RWPE2 (cell line): ENCODE results near the gene AKR1B1.

Experiments used
- ATAC-seq: fragments of 200-7000 bp; cut with Tn5 transposase; 3 replicates; pipeline ENCODE4 v1.9.1; 2021; ENCODE audit warnings: low read depth
- DNase-seq: peaks from one replicate; pipeline ENCODE4 v3.0.0-alpha.2; 2020; ENCODE audit warnings: low spot score
- H3K27ac ChIP-seq: fragments of 450-650 bp; 2 replicates; pipeline ENCODE4 v1.5.1; 2017; ENCODE audit warnings: mild to moderate bottlenecking; ENCODE audit not compliant: poor library complexity, severe bottlenecking
- H3K27me3 ChIP-seq: fragments of 250-450 bp; sonication (Bioruptor Pico); 2 replicates; pipeline ENCODE4 v1.5.1; 2021; ENCODE audit warnings: mild to moderate bottlenecking, moderate library complexity; ENCODE audit not compliant: insufficient read depth, poor library complexity, severe bottlenecking
- H3K36me3 ChIP-seq: fragments of 250-450 bp; sonication (Bioruptor Pico); 2 replicates; pipeline ENCODE4 v1.5.1; 2020; ENCODE audit warnings: low read depth, mild to moderate bottlenecking, moderate library complexity
- H3K4me1 ChIP-seq: fragments of 250-450 bp; sonication (Bioruptor Pico); 2 replicates; pipeline ENCODE4 v1.5.1; 2021; ENCODE audit warnings: mild to moderate bottlenecking, moderate library complexity; ENCODE audit not compliant: insufficient read depth, poor library complexity, severe bottlenecking
- H3K4me3 ChIP-seq: fragments of 250-450 bp; sonication (Bioruptor Pico); 2 replicates; pipeline ENCODE4 v1.5.1; 2021; ENCODE audit warnings: mild to moderate bottlenecking, moderate library complexity; ENCODE audit not compliant: severe bottlenecking
- H3K9me3 ChIP-seq: fragments of 250-450 bp; sonication (Bioruptor Pico); 2 replicates; pipeline ENCODE4 v1.5.1; 2021; ENCODE audit warnings: mild to moderate bottlenecking, moderate library complexity; ENCODE audit not compliant: severe bottlenecking
- TF ChIP-seq, protein P1 (sequence below): fragments of 450-650 bp; IDR thresholded peaks from one replicate; pipeline ENCODE4 v1.5.1; 2017; ENCODE audit warnings: mild to moderate bottlenecking, moderate library complexity; ENCODE audit not compliant: poor library complexity, severe bottlenecking

Gene AKR1B1

DNA sequence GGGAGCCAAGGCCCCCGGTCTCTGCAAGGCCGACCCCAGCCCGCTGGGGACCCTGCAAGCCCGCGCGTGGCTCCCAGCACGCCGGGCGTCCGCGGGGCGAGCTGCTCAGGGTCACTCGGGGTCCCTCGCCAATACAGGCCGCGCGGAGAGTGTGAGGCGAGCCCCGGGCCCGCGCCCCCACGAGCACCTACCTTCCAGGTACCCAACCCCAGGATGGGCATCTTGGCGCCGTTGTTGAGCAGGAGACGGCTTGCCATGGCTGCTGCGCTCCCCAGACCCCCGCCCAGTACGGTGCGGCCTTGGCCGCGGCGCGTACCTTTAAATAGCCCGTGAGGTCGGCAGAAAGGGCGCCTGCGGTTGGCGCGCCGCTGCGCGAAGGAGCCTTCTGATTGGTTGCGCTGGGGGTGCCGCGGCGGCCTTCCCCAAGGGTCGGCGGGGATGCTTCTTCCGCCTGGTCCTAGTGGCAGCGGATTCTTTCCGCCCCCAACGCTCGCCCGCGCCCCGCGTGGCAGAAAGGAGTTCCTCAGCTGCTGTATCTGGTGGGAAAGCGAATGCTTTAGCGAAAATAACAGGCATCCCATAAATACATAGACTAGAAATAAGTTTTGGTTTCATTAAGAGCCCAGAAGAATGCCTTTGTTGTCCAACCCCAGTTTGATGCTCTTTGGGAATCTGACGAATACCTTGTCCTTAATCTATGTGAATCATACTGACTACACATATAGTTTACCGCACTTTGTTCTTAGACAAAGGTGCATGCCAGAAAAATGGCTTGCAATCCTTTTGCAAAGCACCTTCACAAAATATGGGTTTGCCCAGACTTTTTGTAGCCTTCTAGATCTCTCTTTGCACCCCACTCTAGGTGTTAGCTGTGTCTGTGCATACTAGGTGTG is at the start of gene AKR1B1:
Gene AKR1B1, minus strand, starts transcription at position 295 of the 893 bp plus-strand sequence. Its CDS starts 38 bp downstream, at position 257.
- H3K9me3 ChIP-seq, result peaks cover 3% of the 10 kb centered on the region
- TF ChIP-seq, protein P1, sequence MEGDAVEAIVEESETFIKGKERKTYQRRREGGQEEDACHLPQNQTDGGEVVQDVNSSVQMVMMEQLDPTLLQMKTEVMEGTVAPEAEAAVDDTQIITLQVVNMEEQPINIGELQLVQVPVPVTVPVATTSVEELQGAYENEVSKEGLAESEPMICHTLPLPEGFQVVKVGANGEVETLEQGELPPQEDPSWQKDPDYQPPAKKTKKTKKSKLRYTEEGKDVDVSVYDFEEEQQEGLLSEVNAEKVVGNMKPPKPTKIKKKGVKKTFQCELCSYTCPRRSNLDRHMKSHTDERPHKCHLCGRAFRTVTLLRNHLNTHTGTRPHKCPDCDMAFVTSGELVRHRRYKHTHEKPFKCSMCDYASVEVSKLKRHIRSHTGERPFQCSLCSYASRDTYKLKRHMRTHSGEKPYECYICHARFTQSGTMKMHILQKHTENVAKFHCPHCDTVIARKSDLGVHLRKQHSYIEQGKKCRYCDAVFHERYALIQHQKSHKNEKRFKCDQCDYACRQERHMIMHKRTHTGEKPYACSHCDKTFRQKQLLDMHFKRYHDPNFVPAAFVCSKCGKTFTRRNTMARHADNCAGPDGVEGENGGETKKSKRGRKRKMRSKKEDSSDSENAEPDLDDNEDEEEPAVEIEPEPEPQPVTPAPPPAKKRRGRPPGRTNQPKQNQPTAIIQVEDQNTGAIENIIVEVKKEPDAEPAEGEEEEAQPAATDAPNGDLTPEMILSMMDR, result peak; percentile 63
- ATAC-seq (peak; percentile 91), DNase-seq (peak; percentile 87)
- peak within 1 kb of the TSS; percentile 92 for H3K4me3 ChIP-seq
- no peaks in the 10 kb centered on the region for H3K27me3 ChIP-seq
- H3K36me3 ChIP-seq, result peaks cover 16% of the 10 kb centered on the region; the same call in 1 of the 2 replicates
- H3K4me1 ChIP-seq, result peaks cover 7% of the 10 kb centered on the region
- H3K27ac ChIP-seq, result peak within 1 kb of the TSS; percentile 28

GRCh38 chr7:134505856-134506255 is 47.0 kb upstream of the AKR1B1 start:
- no peak overlapping the region for H3K27ac ChIP-seq
- no peak overlapping the region for H3K4me3 ChIP-seq
- H3K9me3 ChIP-seq, result no peaks in the 10 kb centered on the region
- H3K27me3 ChIP-seq, result no peaks in the 10 kb centered on the region
- peak; percentile 96 for ATAC-seq
- no peaks in the 10 kb centered on the region for H3K36me3 ChIP-seq
- TF ChIP-seq, protein P1, result no peak
- peaks cover 8% of the 10 kb centered on the region for H3K4me1 ChIP-seq
- DNase-seq, result no peak

DNA sequence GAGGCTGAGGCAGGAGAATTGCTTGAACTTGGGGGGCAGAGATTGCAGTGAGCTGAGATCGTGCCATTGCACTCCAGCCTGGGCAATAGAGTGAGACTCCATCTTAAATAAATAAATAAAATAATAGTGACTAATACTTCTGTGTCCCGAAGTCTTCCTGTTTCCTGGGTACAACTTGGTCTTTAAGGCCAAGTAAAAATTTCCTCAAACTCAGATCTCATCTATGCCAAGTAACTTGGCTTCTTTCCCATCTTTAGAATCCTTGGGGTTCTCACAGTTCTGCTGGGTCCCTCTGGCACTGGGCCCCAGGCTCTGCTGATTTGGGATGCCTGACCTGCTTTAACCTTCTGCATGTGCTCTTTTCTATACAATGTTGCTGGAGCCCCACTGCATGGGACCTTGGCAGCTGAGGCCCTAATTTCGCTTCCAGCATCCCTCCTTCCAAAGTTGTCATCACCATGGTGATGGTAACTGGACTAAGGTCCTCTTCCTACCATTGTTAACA is 45.8 kb upstream of the AKR1B1 start:
- TF ChIP-seq, protein P1, result no peak

DNA sequence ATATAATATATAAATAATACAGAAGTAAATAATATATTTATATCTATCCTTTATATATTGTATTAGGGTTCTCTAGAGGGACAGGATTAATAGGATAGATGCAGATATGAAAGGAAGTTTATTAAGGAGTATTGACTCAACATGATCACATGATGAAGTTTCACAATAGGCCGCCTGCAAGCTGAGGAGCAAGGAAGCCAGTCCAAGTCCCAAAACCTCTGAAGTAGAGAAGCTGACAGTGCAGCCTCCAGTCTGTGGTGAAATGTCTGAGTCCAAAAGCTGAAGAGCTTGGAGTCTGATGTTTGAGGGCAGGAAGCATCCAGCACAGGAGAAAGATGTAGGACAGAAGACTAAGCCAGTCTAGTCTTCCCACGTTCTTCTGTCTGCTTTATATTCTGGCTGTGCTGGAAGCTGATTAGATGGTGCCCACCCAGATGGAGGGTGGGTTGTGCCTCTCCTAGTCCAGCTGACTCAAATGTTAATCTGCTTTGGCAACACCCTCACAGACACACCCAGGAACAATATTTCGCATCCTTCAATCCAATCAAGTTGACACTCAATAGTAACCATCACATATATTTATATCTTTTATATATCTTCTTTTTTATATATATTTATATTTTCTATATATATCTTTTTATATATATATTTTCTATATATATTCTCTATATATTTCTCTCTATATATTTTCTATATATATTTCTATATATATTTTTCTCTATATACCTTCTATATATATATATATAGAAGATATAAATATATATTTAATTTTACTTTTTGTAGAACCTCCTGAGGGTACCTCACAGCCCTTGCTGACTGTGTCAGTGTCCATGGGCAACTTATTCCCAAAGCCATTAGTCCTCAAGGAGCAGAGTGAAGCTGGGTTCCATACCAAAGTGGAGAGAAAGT is 43.8 kb upstream of the AKR1B1 start:
- TF ChIP-seq, protein P1, result no peak
- Histone ChIP-seq H3K27ac (no peak overlapping the region), H3K9me3 (no peaks in the 10 kb centered on the region), H3K36me3 (no peaks in the 10 kb centered on the region), H3K4me3 (no peak overlapping the region), H3K4me1 (peaks cover 8% of the 10 kb centered on the region), H3K27me3 (no peaks in the 10 kb centered on the region)
- DNase-seq (no peak), ATAC-seq (peak; percentile 57; the same call in 2 of the 3 replicates)

More for the DNA sequence above, 45.8 kb upstream of the AKR1B1 start:
- no peak for DNase-seq
- Histone ChIP-seq H3K27me3 (no peaks in the 10 kb centered on the region), H3K4me1 (peaks cover 8% of the 10 kb centered on the region), H3K4me3 (no peak overlapping the region), H3K27ac (peak overlapping the region; percentile 3), H3K36me3 (no peaks in the 10 kb centered on the region), H3K9me3 (no peaks in the 10 kb centered on the region)
- no peak for ATAC-seq
